Smooth muscle cell (in vitro differentiated cells): ENCODE measurements around the gene ART1. TPM values are rescaled to one million over a fixed set of nuclear protein-coding genes. Genes with fewer than 3 reads are reported as not detected.
A peak's percentile ranks its signal among the peaks of the same experiment; 100 is the strongest.

Experiments
- DNase-seq: peaks from one replicate; lab custom pipeline; 2025; ENCODE audit not compliant: unreplicated experiment; lab: John Stamatoyannopoulos, UW
- H2AFZ ChIP-seq: fragments of 200-600 bp; sonication (generic); 2 replicates; pipeline ENCODE4 v1.6.0; 2016; ENCODE audit warnings: antibody characterized with exemption, low read depth, mild to moderate bottlenecking
- H3F3A ChIP-seq: fragments of 200-600 bp; sonication (generic); 2 replicates; pipeline ENCODE4 v1.6.0; 2017; ENCODE audit warnings: antibody characterized with exemption, low read depth
- H3K27ac ChIP-seq: fragments of 200-600 bp; sonication (generic); 2 replicates; pipeline ENCODE4 v1.5.1; 2016; ENCODE audit warnings: low read depth, mild to moderate bottlenecking
- H3K27me3 ChIP-seq: fragments of 200-600 bp; sonication (generic); 2 replicates; pipeline ENCODE4 v1.6.1; 2016; ENCODE audit warnings: low read depth, mild to moderate bottlenecking
- H3K36me3 ChIP-seq: fragments of 200-600 bp; sonication (generic); 2 replicates; pipeline ENCODE4 v1.5.1; 2016; ENCODE audit warnings: low read depth
- H3K4me1 ChIP-seq: fragments of 200-600 bp; sonication (generic); 2 replicates; pipeline ENCODE4 v1.5.1; 2016; ENCODE audit warnings: low read depth
- H3K4me2 ChIP-seq: fragments of 200-600 bp; sonication (generic); 2 replicates; pipeline ENCODE4 v1.6.0; 2016; ENCODE audit warnings: mild to moderate bottlenecking
- H3K4me3 ChIP-seq: fragments of 200-600 bp; sonication (generic); 2 replicates; pipeline ENCODE4 v1.5.1; 2016; ENCODE audit warnings: mild to moderate bottlenecking
- H3K79me2 ChIP-seq: fragments of 200-600 bp; sonication (generic); 2 replicates; pipeline ENCODE4 v1.6.0; 2016; ENCODE audit warnings: low read depth, mild to moderate bottlenecking
- H3K9ac ChIP-seq: fragments of 200-600 bp; sonication (generic); 2 replicates; pipeline ENCODE4 v1.6.0; 2016; ENCODE audit warnings: low read depth
- H3K9me3 ChIP-seq: fragments of 200-600 bp; sonication (generic); replicated peaks from 2 replicates; pipeline ENCODE4 v1.5.1; 2016; ENCODE audit warnings: low read depth
- H4K20me1 ChIP-seq: fragments of 200-600 bp; sonication (generic); 2 replicates; pipeline ENCODE4 v1.6.0; 2016; ENCODE audit warnings: low read depth
- WGBS: methylation state at CpG from one replicate; pipeline ENCODE4 v1.1.7; 2016; ENCODE audit warnings: low lambda C conversion rate; 5-methylcytosine and 5-hydroxymethylcytosine counted together
- polyA plus RNA-seq: library from polyadenylated mRNA; unstranded; fragments of >200 nt; fragmentation: Nextera tagmentation; extraction: Ambion mirVana; gene quantifications from 2 replicates; pipeline ENCODE4 v1.2.1, GENCODE V29; 2016
- total RNA-seq: library from RNA; depleted of rRNA; stranded (reverse); fragments of >200 nt; gene quantifications from 2 replicates; pipeline ENCODE4 v1.2.3, GENCODE V29; 2014
- TF ChIP-seq, protein P1 (sequence below): fragments of 200-600 bp; sonication (generic); IDR thresholded peaks from 2 replicates; pipeline ENCODE4 v1.5.1; 2017; ENCODE audit warnings: borderline replicate concordance, mild to moderate bottlenecking, antibody characterized with exemption; ENCODE audit not compliant: insufficient read depth, poor library complexity, severe bottlenecking

Gene ART1
- total and polyA plus RNA-seq, 2 experiments from 2014 or later: not detected

DNA sequence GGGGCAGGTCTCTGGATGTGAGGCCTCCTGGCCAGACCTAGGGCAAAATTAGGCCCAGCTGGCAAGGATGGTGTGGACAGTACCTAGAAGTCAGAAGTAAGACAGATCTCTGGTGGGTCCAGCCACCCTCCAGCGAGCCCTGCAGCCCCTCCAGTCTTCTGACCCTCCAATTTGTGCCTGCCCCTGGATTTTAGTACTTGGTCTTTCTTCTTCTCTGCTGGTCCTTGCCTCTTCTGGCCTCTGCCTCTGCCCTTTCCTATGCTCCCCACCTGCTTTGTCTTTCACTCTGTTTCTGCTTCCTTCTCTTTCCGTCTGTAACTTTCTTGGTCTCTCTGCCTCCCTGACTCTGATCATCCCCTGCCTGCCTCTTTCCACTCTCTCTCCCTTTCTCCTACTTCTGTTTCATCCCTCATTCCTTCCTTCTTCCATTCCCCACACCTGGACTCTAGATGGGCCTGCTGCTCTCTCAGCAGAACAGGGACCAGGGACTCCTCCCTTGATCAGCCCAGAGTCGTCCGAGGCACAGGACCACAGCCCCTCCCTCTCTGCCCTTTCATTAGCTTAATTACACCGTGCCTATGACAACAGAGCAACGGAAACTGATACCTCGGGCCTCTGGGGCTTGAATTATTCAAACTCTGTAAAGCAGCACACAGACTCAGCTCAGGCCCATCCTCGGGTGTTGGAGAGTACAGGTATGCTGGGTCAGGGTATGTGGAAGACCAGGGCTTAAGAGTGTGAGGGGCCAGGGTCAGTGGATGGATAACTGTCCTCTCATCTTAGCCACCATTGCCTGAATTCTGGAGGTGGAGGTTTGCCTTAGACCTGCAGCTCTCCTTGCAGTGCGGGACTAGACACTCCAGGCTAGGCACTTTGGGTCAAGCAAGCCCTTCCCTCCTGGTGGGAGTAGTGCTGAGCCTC is 26.7 kb downstream of the ART1 start, which contains the start of gene CHRNA10:
CHRNA10 (minus strand) TSS at position 51 of the 921 bp plus-strand sequence. CDS start 72 bp downstream, outside the sequence.
- H3F3A ChIP-seq: no peaks in the 10 kb centered on the region
- no peaks in the 10 kb centered on the region for H3K27me3 ChIP-seq
- peaks cover 4% of the 10 kb centered on the region for H3K36me3 ChIP-seq
- no peak within 1 kb of the TSS for H3K4me2 ChIP-seq
- H4K20me1 ChIP-seq: no peaks in the 10 kb centered on the region
- H3K9me3 ChIP-seq: no peaks in the 10 kb centered on the region
- H3K27ac ChIP-seq: no peak within 1 kb of the TSS
- no peak within 1 kb of the TSS for H2AFZ ChIP-seq
- no peaks in the 10 kb centered on the region for H3K4me1 ChIP-seq
- DNase-seq: no peak
- TF ChIP-seq, protein P1, sequence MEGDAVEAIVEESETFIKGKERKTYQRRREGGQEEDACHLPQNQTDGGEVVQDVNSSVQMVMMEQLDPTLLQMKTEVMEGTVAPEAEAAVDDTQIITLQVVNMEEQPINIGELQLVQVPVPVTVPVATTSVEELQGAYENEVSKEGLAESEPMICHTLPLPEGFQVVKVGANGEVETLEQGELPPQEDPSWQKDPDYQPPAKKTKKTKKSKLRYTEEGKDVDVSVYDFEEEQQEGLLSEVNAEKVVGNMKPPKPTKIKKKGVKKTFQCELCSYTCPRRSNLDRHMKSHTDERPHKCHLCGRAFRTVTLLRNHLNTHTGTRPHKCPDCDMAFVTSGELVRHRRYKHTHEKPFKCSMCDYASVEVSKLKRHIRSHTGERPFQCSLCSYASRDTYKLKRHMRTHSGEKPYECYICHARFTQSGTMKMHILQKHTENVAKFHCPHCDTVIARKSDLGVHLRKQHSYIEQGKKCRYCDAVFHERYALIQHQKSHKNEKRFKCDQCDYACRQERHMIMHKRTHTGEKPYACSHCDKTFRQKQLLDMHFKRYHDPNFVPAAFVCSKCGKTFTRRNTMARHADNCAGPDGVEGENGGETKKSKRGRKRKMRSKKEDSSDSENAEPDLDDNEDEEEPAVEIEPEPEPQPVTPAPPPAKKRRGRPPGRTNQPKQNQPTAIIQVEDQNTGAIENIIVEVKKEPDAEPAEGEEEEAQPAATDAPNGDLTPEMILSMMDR: no peak
- no peak within 1 kb of the TSS for H3K9ac ChIP-seq
- H3K79me2 ChIP-seq: no peaks in the 10 kb centered on the region
- no peak within 1 kb of the TSS for H3K4me3 ChIP-seq
- 79% methylated on average over 9 of the region's 9 CpGs for WGBS

DNA sequence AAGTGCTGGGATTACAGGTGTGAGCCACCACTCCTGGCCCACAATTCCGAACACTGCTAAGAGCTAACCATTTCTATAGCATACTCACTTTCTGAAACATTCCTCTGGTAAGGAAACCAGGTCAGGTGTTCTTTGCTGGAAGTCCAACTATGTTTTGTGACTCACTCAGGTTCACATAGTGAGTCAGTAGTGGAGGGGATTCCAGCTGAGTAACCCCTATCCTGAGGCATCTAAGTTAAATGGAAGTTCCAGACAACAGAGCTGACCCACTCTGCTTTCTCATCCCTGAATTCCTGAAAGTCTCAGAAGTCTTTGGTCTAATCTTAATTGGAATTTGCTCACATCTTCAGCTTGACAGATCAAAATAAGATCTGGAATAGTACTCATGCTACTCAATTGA is 29.3 kb downstream of the ART1 start:
- Histone ChIP-seq H3K79me2 (no peaks in the 10 kb centered on the region), H3K4me1 (no peaks in the 10 kb centered on the region), H3K4me3 (no peak overlapping the region), H3K27ac (peak overlapping the region; percentile 72), H4K20me1 (no peaks in the 10 kb centered on the region), H3K9ac (no peak overlapping the region), H3F3A (no peaks in the 10 kb centered on the region), H3K36me3 (peaks cover 15% of the 10 kb centered on the region), H2AFZ (no peak overlapping the region), H3K27me3 (no peaks in the 10 kb centered on the region), H3K9me3 (no peaks in the 10 kb centered on the region), H3K4me2 (no peak overlapping the region)
- 77% methylated on average over 1 of the region's 1 CpG for WGBS
- TF ChIP-seq, protein P1: no peak
- DNase-seq: no peak

DNA sequence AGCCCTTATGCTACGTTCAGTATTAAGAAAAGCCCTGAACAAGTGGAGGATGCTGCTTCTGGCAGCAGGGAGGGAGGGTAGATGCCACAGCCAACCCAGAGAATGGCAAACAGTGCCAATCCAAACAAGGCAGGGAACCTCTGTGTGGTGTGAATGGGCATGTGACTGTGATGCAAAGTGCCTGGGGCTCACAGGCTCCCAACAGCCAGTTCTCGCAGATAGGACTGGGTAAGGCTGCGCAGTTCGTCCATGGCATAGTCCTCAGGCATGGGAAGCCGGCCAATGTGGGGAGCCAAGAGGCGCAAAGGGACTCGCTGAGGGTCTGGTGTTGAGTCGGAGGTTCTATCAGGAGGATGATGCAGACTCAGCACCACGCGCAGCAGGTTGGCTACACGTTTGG is 31.0 kb downstream of the ART1 start:
- TF ChIP-seq, protein P1: no peak
- 97% methylated on average over 11 of the region's 11 CpGs for WGBS

More for the DNA sequence above, 31.0 kb downstream of the ART1 start:
- no peaks in the 10 kb centered on the region for H4K20me1 ChIP-seq
- H3K4me3 ChIP-seq: no peak overlapping the region
- no peaks in the 10 kb centered on the region for H3K79me2 ChIP-seq
- H3K9ac ChIP-seq: no peak overlapping the region
- DNase-seq: no peak
- H3K27ac ChIP-seq: no peak overlapping the region
- H3K36me3 ChIP-seq: peaks cover 21% of the 10 kb centered on the region
- no peaks in the 10 kb centered on the region for H3K9me3 ChIP-seq
- no peaks in the 10 kb centered on the region for H3K4me1 ChIP-seq
- no peak overlapping the region for H2AFZ ChIP-seq
- no peaks in the 10 kb centered on the region for H3K27me3 ChIP-seq
- H3K4me2 ChIP-seq: no peak overlapping the region
- H3F3A ChIP-seq: no peaks in the 10 kb centered on the region
